Large intestine (tissue), 3 donors: ENCODE results near the gene SMPD3. TPM values are rescaled to one million over a fixed set of nuclear protein-coding genes. Genes with fewer than 3 reads are reported as not detected.
A peak's percentile ranks its signal among the peaks of the same experiment; 100 is the strongest.

ENCODE experiments used
- DNase-seq, 2 donors: peaks; one replicate each; pipeline versions ENCODE4 v3.0.0 to v3.0.0-alpha.2; 2013
- H3K27ac ChIP-seq: one replicate; pipeline ENCODE4 v1.5.1; 2013; ENCODE audit warnings: low read length
- H3K27me3 ChIP-seq: 2 replicates; pipeline ENCODE4 v1.6.1; 2013; ENCODE audit warnings: low read length; ENCODE audit not compliant: control insufficient read depth, insufficient read depth
- H3K36me3 ChIP-seq: 2 replicates; pipeline ENCODE4 v1.6.1; 2013; ENCODE audit warnings: low read length; ENCODE audit not compliant: control insufficient read depth, insufficient read depth
- H3K4me1 ChIP-seq: one replicate; pipeline ENCODE4 v1.6.1; 2013; ENCODE audit warnings: low read length; ENCODE audit not compliant: control insufficient read depth, insufficient read depth
- H3K4me3 ChIP-seq: one replicate; pipeline ENCODE4 v1.5.1; 2013; ENCODE audit warnings: low read length
- H3K9me3 ChIP-seq: one replicate; pipeline ENCODE4 v1.6.1; 2013; ENCODE audit warnings: mild to moderate bottlenecking, low read depth, low read length, moderate library complexity; ENCODE audit not compliant: control insufficient read depth
- WGBS: methylation state at CpG from one replicate; pipeline ENCODE4 v1.1.5; 2013; ENCODE audit warnings: low lambda C conversion rate; ENCODE audit not compliant: insufficient coverage; 5-methylcytosine and 5-hydroxymethylcytosine counted together
- polyA plus RNA-seq: library from polyadenylated mRNA; unstranded; fragments of 120-200 nt; gene quantifications from one replicate; pipeline ENCODE4 v1.2.1, GENCODE V29; 2013

SMPD3 gene
- polyA plus RNA-seq, 1 donor: 49.4 TPM

DNA sequence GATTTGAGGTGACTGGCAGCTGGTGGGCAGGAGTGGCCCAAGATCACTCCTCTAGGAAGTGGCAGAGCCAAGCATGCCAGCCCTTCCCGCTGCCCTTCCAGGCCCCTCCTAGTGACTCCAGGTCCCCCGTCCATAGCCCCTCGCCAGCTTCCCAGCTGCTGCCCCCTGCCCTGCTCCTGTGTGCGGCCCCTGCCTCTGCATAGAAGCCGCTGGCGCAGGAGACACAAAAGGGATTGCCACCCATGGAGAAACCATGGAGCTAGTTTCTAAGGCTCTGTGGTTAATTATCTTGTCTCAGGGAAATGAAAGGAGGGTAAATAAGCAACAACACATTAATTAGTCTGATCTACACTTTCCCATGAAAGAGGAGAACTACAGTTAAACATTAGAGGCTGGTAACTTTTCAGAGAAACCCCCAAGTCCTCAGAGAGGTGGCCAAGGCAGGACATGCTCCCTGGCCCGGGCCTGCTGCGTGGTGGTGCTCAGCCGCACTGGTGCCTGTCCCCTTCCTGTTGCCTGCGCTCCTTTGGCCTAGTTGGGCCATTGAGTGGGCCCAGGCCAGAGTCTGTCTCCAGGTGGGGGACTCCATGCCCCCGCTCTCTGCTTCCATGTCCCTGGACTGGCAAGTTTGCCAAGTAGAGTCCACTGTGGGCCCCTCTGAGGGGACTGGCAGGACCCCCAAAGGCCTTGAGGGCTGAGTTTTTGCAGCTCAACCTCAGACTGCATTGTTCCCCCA, 72.3 kb downstream of the SMPD3 start:
- Histone ChIP-seq H3K36me3 (peaks cover 32% of the 10 kb centered on the region), H3K4me3 (no peak overlapping the region), H3K4me1 (peaks cover 20% of the 10 kb centered on the region), H3K27ac (no peak overlapping the region), H3K9me3 (peaks cover 4% of the 10 kb centered on the region), H3K27me3 (no peaks in the 10 kb centered on the region)
- WGBS: no CpG with 5 or more reads among the region's 11 CpGs
- DNase-seq: no peak

DNA sequence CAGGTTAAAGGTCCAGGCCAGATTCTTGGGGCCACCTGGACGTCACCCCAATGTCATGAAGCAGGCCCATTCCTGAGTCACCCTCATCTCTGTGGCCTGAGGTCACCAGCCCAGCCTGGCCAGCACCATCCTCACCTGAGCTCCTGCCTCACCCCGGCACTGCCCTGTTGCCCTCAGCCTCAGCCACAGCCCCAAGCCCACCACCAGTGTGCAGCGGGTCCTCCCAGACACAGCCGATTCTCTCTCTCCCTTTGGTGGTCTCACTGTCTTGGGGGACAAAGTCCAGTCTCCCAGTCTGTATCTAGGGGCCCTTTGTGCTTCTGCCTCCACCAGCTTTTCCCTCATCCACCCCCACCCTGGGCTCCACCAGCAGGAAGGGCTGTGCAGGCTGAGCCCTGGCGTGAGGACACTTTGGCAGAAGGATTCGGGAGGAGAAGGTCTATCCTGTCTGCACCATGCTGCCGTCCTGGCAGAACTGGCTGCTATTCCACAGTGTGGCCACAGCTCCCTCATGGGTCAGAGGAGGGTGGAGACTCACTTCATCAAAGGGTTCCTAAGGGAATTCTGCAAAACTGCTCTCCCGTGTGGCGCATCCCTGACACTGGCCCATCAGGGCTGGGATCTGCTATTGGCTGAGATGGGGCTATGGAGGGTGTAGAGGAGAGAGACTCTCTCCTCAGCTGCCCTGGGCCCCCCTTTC, 73.2 kb downstream of the SMPD3 start:
- peaks cover 20% of the 10 kb centered on the region for H3K4me1 ChIP-seq
- WGBS: no CpG with 5 or more reads among the region's 9 CpGs
- no peaks in the 10 kb centered on the region for H3K27me3 ChIP-seq
- no peak for DNase-seq
- no peak overlapping the region for H3K4me3 ChIP-seq
- no peak overlapping the region for H3K27ac ChIP-seq
- H3K9me3 ChIP-seq: peaks cover 4% of the 10 kb centered on the region
- H3K36me3 ChIP-seq: peaks cover 27% of the 10 kb centered on the region

DNA sequence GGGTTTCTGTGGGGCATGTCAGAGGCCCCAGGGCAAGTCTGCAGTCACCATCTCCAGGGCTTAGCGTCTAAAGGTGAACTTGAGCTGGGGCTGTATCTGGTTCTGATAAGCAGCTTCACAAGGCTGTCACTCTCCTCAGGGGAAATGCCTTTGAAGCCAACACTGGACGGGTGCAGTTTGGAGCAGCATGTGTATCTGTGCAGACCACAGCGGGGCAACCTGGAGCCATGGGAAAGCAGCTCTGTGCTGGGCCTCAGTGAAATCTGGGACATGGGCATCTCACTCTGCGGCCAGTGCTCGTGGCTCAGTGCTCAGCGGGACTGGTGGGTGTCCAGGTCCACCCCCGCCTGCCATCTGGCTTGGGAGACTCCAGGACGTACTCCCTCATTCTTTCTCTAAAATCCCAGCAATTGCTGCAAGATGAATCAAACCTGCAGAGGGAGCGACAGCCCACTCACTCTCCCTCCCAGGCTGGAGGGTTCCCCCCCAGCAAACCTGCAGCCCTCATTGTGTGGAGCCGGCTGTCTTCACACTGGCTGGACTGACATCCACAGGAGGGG, 74.0 kb downstream of the SMPD3 start:
- Histone ChIP-seq H3K36me3 (peaks cover 27% of the 10 kb centered on the region), H3K9me3 (peaks cover 4% of the 10 kb centered on the region), H3K4me3 (no peak overlapping the region), H3K27ac (no peak overlapping the region), H3K4me1 (peaks cover 20% of the 10 kb centered on the region), H3K27me3 (no peaks in the 10 kb centered on the region)
- DNase-seq: peak; percentile 42 to 72
- WGBS: no CpG with 5 or more reads among the region's 10 CpGs

DNA sequence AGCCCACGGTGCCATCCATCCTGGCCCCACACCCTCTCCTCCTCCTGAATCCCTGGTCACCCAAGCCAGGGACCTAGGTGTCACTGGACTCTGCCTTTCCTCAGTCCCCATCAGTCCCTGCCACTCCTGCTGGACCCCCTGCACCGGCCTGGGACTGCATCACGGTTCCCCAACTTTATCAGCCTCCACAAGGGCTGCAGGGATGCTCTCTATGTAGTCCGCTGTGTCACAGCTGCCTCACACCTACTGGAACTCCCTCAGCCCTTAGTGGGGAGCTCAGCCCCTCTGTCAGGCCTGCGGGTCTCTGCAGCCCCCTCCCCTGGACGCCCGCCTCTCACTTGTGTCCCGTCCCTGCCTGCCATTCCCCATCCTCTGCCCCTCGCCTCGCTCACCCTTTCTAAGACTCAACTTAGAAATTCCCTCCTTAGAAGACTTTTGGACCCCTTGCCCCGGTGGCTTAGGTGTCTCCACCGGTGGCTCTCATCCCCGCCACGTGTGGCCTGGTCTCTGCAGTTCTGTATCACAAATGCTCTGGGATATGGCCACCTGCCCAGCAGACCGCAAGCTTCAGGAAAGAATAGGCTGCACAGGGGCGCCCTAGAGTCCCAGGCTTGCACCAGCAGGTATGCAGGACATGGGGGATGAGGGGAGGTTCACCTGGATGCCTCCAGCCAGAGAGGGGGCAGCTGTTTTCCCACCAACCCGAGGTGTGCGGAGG, 74.6 kb downstream of the SMPD3 start:
- no CpG with 5 or more reads among the region's 18 CpGs for WGBS
- no peak for DNase-seq
- Histone ChIP-seq H3K27me3 (no peaks in the 10 kb centered on the region), H3K4me1 (peaks cover 16% of the 10 kb centered on the region), H3K9me3 (peaks cover 4% of the 10 kb centered on the region), H3K4me3 (no peak overlapping the region), H3K36me3 (peaks cover 25% of the 10 kb centered on the region), H3K27ac (no peak overlapping the region)

DNA sequence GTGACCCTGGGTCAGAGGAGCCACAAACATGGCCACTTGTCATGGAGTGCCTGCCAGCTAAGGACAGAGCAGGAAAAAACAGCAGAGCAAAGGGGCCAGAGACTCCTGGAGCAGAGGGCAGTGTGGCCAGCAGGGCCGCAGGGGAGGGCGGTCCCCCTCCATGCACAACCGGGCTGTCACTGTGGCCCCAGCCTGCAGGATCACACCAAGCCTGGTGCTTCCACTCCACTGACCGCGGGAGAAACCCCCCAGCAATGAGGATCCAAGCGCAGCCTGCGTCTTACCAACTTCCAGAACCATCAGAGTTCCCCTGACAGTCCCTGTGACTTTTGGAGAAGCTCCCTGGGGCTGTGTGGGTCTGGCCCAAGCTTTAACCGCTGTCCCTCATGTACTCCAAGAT, 75.5 kb downstream of the SMPD3 start:
- WGBS: no CpG with 5 or more reads among the region's 8 CpGs
- Histone ChIP-seq H3K4me1 (peaks cover 15% of the 10 kb centered on the region), H3K36me3 (peaks cover 28% of the 10 kb centered on the region), H3K4me3 (no peak overlapping the region), H3K27ac (no peak overlapping the region), H3K27me3 (no peaks in the 10 kb centered on the region), H3K9me3 (peaks cover 4% of the 10 kb centered on the region)
- no peak for DNase-seq

DNA sequence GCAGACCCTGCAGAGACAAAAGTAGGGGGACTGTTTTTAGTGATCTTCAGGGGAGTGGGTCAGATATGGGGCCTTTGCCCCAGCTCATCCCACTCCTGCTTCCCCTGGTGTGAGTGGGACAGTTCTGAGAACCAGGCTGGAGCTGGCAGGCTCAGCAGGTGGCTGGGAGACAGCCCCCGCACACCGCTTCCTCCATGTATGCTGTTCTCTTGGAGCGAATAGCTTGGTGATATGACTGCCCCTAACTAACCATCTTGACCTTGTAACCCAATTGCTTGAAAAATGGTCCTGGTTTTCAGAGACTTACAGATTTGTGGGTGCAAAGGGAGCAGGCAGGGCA, 76.0 kb downstream of the SMPD3 start:
- no peak overlapping the region for H3K4me3 ChIP-seq
- H3K36me3 ChIP-seq: peaks cover 33% of the 10 kb centered on the region
- peaks cover 4% of the 10 kb centered on the region for H3K9me3 ChIP-seq
- WGBS: no CpG with 5 or more reads among the region's 3 CpGs
- no peaks in the 10 kb centered on the region for H3K27me3 ChIP-seq
- H3K4me1 ChIP-seq: peaks cover 13% of the 10 kb centered on the region
- no peak for DNase-seq
- no peak overlapping the region for H3K27ac ChIP-seq

DNA sequence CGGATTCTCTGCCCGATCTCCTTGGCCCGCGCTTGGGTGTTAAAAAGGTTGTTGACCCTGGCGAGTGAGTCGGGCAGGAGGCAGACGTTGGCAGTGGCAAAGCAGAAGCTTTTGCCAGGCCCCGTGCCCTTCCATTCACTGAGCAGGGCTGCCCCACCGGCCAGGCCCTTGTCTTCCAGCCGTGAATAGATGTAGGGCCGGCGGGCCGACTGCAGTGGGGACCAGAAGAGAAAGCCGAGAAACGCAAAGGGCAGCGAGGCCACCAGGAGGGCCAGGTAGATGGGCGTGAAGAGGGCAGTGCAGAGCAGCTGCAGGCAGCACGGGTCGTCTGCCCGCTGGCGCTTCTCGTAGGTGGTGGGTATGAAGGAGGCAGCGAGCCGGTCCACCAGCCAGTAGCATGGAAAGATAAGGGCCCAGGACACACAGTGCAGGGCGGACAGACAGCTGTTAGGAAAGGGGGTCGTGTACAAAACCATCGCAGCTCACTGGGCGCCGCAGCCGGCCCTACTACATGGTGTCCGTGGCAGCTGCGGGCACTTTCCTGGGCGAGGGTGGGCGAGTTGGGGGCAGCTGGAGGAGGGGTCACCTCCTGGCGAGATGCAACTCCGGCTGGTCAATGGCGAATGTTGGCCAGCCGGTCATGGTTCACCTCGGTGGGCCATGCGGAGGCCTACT, 76.5 kb downstream of the SMPD3 start:
- WGBS: no CpG with 5 or more reads among the region's 40 CpGs
- Histone ChIP-seq H3K36me3 (peaks cover 35% of the 10 kb centered on the region), H3K9me3 (peaks cover 4% of the 10 kb centered on the region), H3K27me3 (no peaks in the 10 kb centered on the region), H3K4me3 (no peak overlapping the region), H3K4me1 (peaks cover 13% of the 10 kb centered on the region), H3K27ac (no peak overlapping the region)
- no peak for DNase-seq

DNA sequence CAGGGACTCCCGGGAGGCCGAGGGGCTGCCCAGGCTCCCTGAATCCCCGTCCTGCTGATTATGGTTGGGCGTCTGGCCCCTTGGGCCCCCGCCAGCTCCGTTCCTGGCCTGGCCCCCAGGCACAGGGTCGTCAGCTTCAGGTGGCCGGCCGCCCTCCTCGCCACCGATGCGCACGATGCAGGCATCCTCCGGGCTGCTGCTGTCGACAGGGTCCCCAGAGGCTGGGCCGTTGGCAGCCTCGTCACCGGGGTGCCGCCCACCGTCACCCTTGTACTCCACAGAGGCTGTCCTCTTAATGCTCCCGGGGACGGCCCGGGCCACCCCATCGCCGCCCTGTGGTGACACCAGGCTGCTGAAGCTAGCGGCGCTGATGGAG, 77.0 kb downstream of the SMPD3 start:
- Histone ChIP-seq H3K4me1 (peaks cover 13% of the 10 kb centered on the region), H3K4me3 (no peak overlapping the region), H3K9me3 (peaks cover 4% of the 10 kb centered on the region), H3K27me3 (no peaks in the 10 kb centered on the region), H3K36me3 (peaks cover 35% of the 10 kb centered on the region), H3K27ac (no peak overlapping the region)
- no peak for DNase-seq
- no CpG with 5 or more reads among the region's 27 CpGs for WGBS

DNA sequence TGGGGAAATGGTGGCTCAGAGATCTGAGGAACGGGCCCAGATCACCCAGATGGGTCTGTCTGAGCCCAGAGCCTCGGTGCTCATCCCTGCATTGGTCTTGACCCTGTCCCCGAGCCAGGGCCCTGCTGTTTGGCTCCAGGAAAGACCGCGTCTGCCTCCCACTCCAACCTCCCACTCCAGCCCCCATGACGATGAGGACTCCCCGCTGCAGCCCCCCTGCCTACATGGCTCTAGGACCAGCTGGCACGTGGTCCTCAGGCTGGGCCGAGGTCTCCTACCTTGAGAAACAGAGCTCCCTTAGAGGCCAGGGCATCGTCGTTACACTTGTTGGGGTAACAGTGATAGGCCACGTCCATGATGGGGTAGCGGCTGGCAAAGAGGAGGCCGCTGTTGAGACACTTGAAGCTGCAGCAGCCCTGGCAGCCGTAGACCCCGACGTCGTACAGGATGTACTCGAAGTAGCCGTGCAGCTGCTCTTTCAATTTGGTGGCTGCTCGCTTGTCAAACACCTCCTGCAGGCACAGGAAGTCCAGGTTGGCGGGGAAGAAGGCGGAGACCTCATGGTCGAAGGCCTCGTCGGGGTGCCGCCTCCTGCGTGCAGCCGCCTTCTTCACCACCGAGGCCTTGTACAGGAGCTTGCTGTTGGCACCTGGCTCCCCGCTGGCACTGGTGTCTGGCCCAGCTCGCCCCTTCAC, 77.6 kb downstream of the SMPD3 start:
- no CpG with 5 or more reads among the region's 32 CpGs for WGBS
- no peak for DNase-seq
- H3K27ac ChIP-seq: no peak overlapping the region

More for the DNA sequence above, 77.6 kb downstream of the SMPD3 start:
- H3K9me3 ChIP-seq: peaks cover 4% of the 10 kb centered on the region
- peaks cover 38% of the 10 kb centered on the region for H3K36me3 ChIP-seq
- peaks cover 13% of the 10 kb centered on the region for H3K4me1 ChIP-seq
- no peaks in the 10 kb centered on the region for H3K27me3 ChIP-seq
- H3K4me3 ChIP-seq: no peak overlapping the region
